NT2/D1 (cell line): Measurements from ENCODE around the gene UTF1.

Source experiments
- SUZ12 ChIP-seq: IDR thresholded peaks from 2 replicates; pipeline ENCODE4 v1.6.1; 2011; ENCODE audit not compliant: insufficient read length, insufficient read depth; ENCODE audit errors: extremely low read depth
- YY1 ChIP-seq: IDR thresholded peaks from 2 replicates; pipeline ENCODE4 v1.6.1; 2011; ENCODE audit not compliant: insufficient read length, insufficient read depth
- ZNF274 ChIP-seq: IDR thresholded peaks from 2 replicates; pipeline ENCODE4 v1.6.1; 2011; ENCODE audit warnings: mild to moderate bottlenecking, low read depth, low read length

DNA sequence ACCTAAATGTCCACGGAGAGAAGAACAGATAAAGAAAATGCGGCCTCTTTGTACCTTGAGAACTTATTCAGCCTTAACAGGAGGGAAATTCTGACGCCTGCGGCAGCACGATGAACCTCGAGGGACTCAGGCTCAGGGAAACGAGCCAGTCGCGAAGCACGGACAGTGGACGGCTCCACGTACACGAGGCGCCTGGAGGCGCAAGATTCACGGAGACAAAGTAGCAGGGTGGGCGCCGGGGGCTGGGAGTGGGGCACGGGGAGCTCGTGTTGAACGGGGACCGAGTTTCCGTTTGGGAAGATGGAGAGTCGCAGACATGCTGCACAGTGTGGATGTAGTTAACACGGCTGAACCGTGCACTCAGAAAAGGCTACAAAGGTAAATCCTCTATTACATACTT lies 13.2 kb upstream of the UTF1 start:
- no peak for TF ChIP-seq YY1
- no peak for TF ChIP-seq ZNF274
- TF ChIP-seq SUZ12, result no peak
